ENCODE results near the gene JAG2.

DNA sequence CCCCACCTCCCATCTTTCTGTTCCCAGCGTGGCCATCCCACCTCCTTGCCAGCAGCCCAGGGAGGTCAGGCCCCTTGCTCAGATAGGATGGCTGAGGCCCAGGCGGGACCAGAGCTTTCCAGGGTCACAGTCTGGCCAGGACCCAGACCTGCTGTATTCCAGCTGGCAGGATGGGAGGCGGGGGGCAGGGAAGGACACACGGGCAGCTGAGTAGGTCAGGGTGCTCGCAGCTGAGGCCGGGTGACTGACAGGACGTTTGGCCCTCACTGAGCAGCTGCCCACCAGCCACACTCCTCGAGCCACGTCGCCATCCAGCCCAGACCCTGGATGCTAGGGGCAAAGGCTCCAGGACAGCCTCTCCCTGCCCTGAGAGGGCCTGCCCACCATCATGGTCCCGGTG, 8.5 kb upstream of the JAG2 start:
- TF ChIP-seq, protein P1, sequence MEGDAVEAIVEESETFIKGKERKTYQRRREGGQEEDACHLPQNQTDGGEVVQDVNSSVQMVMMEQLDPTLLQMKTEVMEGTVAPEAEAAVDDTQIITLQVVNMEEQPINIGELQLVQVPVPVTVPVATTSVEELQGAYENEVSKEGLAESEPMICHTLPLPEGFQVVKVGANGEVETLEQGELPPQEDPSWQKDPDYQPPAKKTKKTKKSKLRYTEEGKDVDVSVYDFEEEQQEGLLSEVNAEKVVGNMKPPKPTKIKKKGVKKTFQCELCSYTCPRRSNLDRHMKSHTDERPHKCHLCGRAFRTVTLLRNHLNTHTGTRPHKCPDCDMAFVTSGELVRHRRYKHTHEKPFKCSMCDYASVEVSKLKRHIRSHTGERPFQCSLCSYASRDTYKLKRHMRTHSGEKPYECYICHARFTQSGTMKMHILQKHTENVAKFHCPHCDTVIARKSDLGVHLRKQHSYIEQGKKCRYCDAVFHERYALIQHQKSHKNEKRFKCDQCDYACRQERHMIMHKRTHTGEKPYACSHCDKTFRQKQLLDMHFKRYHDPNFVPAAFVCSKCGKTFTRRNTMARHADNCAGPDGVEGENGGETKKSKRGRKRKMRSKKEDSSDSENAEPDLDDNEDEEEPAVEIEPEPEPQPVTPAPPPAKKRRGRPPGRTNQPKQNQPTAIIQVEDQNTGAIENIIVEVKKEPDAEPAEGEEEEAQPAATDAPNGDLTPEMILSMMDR (IDR thresholded peaks at IDR 0.05): no peak
- TF ChIP-seq POLR2A (IDR thresholded peaks at IDR 0.05): no peak
